Medulla oblongata (tissue), 1 donor: ENCODE measurements around the gene F5.
A peak's percentile ranks its signal among the peaks of the same experiment; 100 is the strongest.

Experiments
- DNase-seq: peaks from one replicate; pipeline ENCODE4 v3.0.0-alpha.2; 2015; ENCODE audit errors: extremely low spot score

The F5 gene

GRCh38 chr1:169588785-169589485 lies 2.7 kb upstream of the F5 start:
- DNase-seq, result no peak

- no peak for DNase-seq
Measured at GRCh38 chr1:169588112-169588511, 1.8 kb upstream of the F5 start.

GRCh38 chr1:169586067-169586394 lies 250 bp downstream of the F5 start:
- no peak for DNase-seq

- no peak for DNase-seq
Measured at GRCh38 chr1:169585181-169585580, 1.1 kb downstream of the F5 start.

GRCh38 chr1:169584483-169585144 lies 1.7 kb downstream of the F5 start:
- DNase-seq, result no peak

GRCh38 chr1:169577981-169578738 lies 8.1 kb downstream of the F5 start:
- DNase-seq, result no peak

GRCh38 chr1:169576935-169577331 lies 9.3 kb downstream of the F5 start:
- no peak for DNase-seq

GRCh38 chr1:169576241-169576934 lies 9.9 kb downstream of the F5 start:
- peak; percentile 48 for DNase-seq

- no peak for DNase-seq
Measured at GRCh38 chr1:169574336-169574735, 11.9 kb downstream of the F5 start.

- no peak for DNase-seq
Measured at GRCh38 chr1:169572187-169572586, 14.1 kb downstream of the F5 start.

- DNase-seq, result no peak
Measured at GRCh38 chr1:169571450-169571849, 14.8 kb downstream of the F5 start.

GRCh38 chr1:169570172-169570574 lies 16.1 kb downstream of the F5 start:
- no peak for DNase-seq

GRCh38 chr1:169568497-169568896 lies 17.8 kb downstream of the F5 start:
- DNase-seq, result peak; percentile 12

GRCh38 chr1:169565335-169566271 lies 20.7 kb downstream of the F5 start:
- no peak for DNase-seq

GRCh38 chr1:169563650-169564049 lies 22.6 kb downstream of the F5 start:
- no peak for DNase-seq

- no peak for DNase-seq
Measured at GRCh38 chr1:169563019-169563615, 23.2 kb downstream of the F5 start.

- no peak for DNase-seq
Measured at GRCh38 chr1:169561692-169562091, 24.6 kb downstream of the F5 start.

GRCh38 chr1:169557131-169557530 lies 29.1 kb downstream of the F5 start:
- DNase-seq, result no peak

GRCh38 chr1:169550294-169550693 lies 36.0 kb downstream of the F5 start:
- DNase-seq, result peak; percentile 60

- no peak for DNase-seq
Measured at GRCh38 chr1:169548282-169548681, 38.0 kb downstream of the F5 start.
